Activated CD4-positive, alpha-beta T cell treated with anti-CD3 and anti-CD28 coated beads, Interleukin-2, Interleukin-6, amounts not matched to agents 100 ng/mL and 50 ng/mL, durations not matched to agents 16 hours and 8 hours (primary cell): ENCODE results near the gene NPEPPS.

Source experiments
- DNase-seq: peaks from one replicate; pipeline ENCODE4 v3.0.0-alpha.2; 2020

Gene NPEPPS

DNA sequence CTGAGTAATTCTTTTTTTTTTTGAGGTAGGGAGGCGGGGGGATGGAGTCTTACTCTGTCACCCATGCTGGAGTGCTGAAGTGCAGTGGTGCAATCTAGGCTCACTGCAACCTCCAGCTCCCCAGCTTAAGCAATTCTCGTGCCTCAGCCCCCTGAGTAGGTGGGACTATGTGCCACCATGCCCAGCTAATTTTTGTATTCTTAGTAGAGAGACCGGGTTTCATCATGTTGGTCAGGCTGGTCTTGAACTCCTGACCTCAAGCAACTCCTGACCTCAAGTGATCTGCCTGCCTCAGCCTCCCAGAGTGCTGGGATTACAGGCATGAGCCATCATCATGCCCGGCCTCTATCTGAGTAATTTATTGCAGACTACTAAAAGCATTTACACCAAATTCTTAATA, 138.2 kb downstream of the NPEPPS start:
- no peak for DNase-seq

DNA sequence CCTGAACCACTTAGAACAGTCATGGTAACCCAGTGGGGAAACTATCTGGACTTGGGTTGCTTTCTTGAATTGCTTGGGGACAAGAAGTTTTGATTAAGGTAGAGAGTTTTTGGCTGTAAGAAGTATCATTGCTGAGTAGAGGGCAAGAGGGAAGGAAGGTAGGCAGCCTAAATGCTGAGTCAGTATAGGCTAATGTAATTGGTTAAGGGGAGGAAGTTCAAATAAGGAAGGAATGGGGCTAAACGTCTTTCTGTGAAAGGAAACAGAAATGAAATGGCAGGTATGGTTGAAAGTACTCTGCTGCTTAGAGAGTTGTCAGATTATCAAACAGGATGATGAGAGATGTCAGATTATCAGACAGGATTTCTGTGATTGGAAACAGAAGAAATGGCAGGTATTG, 139.2 kb downstream of the NPEPPS start:
- DNase-seq, result peak; percentile 24
